Parathyroid adenoma (tissue), 2 donors: Measurements from ENCODE around the gene CARD9.

Experiments used
- H2AFZ ChIP-seq: fragments of 300-600 bp; sonication (generic); one replicate; pipeline ENCODE4 v1.7.0; 2017; ENCODE audit warnings: antibody characterized with exemption, mild to moderate bottlenecking
- H3K27ac ChIP-seq: fragments of 300-600 bp; sonication (generic); one replicate; pipeline ENCODE4 v1.7.0; 2017
- H3K27me3 ChIP-seq: fragments of 300-600 bp; sonication (generic); one replicate; pipeline ENCODE4 v1.7.0; 2017; ENCODE audit warnings: low read length; ENCODE audit not compliant: control insufficient read depth, insufficient read depth
- H3K36me3 ChIP-seq: fragments of 300-600 bp; sonication (generic); one replicate; pipeline ENCODE4 v1.7.0; 2017; ENCODE audit warnings: low read length; ENCODE audit not compliant: control insufficient read depth, insufficient read depth
- H3K4me1 ChIP-seq: fragments of 300-600 bp; sonication (generic); one replicate; pipeline ENCODE4 v1.7.0; 2017; ENCODE audit warnings: control low read depth
- H3K4me2 ChIP-seq: fragments of 300-600 bp; sonication (generic); one replicate; pipeline ENCODE4 v1.7.0; 2017; ENCODE audit warnings: low read length
- H3K4me3 ChIP-seq: fragments of 300-600 bp; sonication (generic); one replicate; pipeline ENCODE4 v1.7.0; 2017; ENCODE audit warnings: low read depth, low read length
- H3K79me2 ChIP-seq: fragments of 300-600 bp; sonication (generic); one replicate; pipeline ENCODE4 v1.7.0; 2017; ENCODE audit warnings: control low read depth
- H3K9ac ChIP-seq: fragments of 300-600 bp; sonication (generic); one replicate; pipeline ENCODE4 v1.7.0; 2017; ENCODE audit warnings: mild to moderate bottlenecking
- H3K9me3 ChIP-seq: fragments of 300-600 bp; sonication (generic); one replicate; pipeline ENCODE4 v1.7.0; 2017; ENCODE audit warnings: low read length; ENCODE audit not compliant: control insufficient read depth
- TF ChIP-seq, protein P1 (sequence below): fragments of 300-600 bp; sonication (generic); IDR thresholded peaks from one replicate; pipeline ENCODE4 v1.7.0; 2017; ENCODE audit warnings: antibody characterized with exemption, mild to moderate bottlenecking
- donor health status: primary hyperparathyroidism.

CARD9 gene

DNA sequence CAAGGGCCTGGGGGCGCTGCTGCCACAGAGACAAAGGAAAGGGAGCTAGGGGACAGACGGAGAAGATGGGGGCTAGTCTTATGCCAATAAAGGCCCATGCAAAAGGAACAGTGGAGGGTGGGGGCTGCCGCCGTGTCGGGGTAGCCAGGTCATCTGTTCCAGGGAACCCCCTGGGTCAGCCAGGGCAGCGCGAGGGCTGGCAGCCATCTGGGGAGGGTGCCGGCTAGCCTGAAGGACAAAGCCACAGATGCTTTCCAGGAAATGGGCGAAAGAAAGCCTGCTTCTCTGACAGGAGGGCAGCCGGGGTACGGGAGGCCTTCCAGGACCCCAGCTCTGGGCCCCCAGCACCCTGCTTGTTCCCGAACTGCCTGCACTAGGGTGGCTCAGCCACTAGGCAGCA lies 1.6 kb upstream of the CARD9 start:
- H3K4me1 ChIP-seq: peaks cover 7% of the 10 kb centered on the region
- no peak overlapping the region for H3K4me2 ChIP-seq
- H3K36me3 ChIP-seq: no peaks in the 10 kb centered on the region
- no peak overlapping the region for H3K4me3 ChIP-seq
- TF ChIP-seq, protein P1, sequence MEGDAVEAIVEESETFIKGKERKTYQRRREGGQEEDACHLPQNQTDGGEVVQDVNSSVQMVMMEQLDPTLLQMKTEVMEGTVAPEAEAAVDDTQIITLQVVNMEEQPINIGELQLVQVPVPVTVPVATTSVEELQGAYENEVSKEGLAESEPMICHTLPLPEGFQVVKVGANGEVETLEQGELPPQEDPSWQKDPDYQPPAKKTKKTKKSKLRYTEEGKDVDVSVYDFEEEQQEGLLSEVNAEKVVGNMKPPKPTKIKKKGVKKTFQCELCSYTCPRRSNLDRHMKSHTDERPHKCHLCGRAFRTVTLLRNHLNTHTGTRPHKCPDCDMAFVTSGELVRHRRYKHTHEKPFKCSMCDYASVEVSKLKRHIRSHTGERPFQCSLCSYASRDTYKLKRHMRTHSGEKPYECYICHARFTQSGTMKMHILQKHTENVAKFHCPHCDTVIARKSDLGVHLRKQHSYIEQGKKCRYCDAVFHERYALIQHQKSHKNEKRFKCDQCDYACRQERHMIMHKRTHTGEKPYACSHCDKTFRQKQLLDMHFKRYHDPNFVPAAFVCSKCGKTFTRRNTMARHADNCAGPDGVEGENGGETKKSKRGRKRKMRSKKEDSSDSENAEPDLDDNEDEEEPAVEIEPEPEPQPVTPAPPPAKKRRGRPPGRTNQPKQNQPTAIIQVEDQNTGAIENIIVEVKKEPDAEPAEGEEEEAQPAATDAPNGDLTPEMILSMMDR: no peak
- no peak overlapping the region for H2AFZ ChIP-seq
- H3K27me3 ChIP-seq: no peaks in the 10 kb centered on the region
- no peaks in the 10 kb centered on the region for H3K9me3 ChIP-seq
- H3K9ac ChIP-seq: no peak overlapping the region
- H3K79me2 ChIP-seq: no peaks in the 10 kb centered on the region
- no peak overlapping the region for H3K27ac ChIP-seq

DNA sequence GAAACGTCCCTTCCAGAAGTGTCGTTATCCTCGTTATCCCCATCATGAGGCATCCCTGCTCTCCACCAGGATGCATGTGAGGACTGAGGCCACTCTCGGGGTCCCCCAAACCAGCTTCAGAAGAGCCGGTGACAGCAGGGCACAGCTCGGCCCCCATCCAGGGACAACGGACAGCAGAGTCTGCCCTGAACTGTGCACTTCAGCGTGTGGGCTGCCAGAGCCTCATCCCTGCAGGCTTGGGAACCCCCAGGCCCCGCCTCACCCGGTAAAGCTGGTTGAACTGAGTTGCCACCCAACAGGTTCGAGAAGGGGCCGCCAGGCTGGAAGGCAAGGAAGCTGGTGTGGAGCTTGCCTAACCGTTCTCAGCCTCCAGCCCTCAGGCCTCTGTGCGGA lies 710 bp upstream of the CARD9 start:
- peaks cover 7% of the 10 kb centered on the region for H3K4me1 ChIP-seq
- TF ChIP-seq, protein P1: no peak

DNA sequence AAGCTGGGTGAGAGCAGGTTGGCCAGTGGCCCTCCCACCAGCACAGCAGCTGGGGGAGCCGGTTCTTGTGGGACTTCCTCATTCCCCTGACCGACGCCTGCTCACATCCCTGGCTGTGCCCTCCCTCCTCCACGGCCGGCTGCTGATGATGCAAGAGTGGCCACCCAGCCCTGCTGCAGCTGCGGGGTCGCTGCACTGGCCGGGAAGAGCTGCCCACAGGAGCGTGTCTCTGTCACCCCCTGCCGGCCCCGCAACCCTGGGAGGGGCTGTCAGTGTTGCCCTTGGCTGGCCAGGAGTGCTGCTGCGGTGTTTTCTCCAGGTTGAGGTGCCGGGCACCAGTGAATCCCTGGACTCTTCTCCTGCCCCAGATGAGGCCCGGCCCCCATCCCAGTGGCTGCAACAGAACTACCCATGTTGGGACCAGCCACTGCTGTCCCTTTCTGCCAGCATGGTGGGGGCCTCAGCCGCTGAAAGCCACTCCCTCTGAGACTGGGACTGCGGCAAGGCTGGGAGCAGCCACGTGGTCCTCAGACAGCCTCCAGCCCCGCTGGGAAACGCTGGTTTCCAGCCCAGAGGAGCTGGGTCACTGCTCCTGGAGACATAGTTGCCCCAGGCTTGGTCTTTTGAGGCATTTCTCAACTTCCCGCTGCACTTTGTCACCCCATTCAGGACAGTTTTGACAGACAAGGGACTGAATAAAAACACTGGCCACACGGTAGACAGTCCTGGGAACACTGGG lies 739 bp downstream of the CARD9 start:
- Histone ChIP-seq H3K27me3 (no peaks in the 10 kb centered on the region), H3K4me2 (no peak overlapping the region), H3K4me3 (no peak overlapping the region), H3K27ac (peak overlapping the region; percentile 36), H3K36me3 (no peaks in the 10 kb centered on the region), H2AFZ (no peak overlapping the region), H3K9me3 (no peaks in the 10 kb centered on the region), H3K9ac (no peak overlapping the region), H3K4me1 (peaks cover 7% of the 10 kb centered on the region), H3K79me2 (no peaks in the 10 kb centered on the region)
- TF ChIP-seq, protein P1: no peak

More for the DNA sequence above, 710 bp upstream of the CARD9 start:
- Histone ChIP-seq H3K4me2 (no peak overlapping the region), H3K9me3 (no peaks in the 10 kb centered on the region), H3K79me2 (no peaks in the 10 kb centered on the region), H3K9ac (no peak overlapping the region), H2AFZ (no peak overlapping the region), H3K27ac (no peak overlapping the region), H3K36me3 (no peaks in the 10 kb centered on the region), H3K27me3 (no peaks in the 10 kb centered on the region), H3K4me3 (no peak overlapping the region)

DNA sequence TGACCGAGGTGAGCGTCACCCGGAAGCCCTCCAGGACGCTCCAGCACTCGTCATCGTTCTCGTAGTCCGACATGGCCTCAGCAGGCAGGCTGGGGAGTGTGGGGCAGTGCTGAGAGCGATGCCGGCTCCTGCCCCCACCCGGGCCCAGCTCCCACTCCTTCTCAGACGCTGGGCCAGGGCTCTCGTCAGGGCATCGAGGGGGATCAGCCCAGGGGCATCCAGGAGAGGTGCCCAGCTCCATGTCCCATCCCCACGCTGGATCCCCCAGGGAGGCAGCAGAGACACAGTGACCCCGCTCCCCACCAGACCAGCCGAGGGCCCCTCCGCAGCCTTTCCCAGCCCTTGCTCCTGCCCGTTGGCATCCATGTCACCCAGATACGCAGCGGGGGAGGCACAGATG lies 1.5 kb downstream of the CARD9 start:
- Histone ChIP-seq H3K9me3 (no peaks in the 10 kb centered on the region), H3K9ac (no peak overlapping the region), H3K27me3 (no peaks in the 10 kb centered on the region), H3K4me1 (peaks cover 7% of the 10 kb centered on the region), H3K4me3 (no peak overlapping the region), H3K79me2 (no peaks in the 10 kb centered on the region), H2AFZ (no peak overlapping the region), H3K4me2 (no peak overlapping the region), H3K36me3 (no peaks in the 10 kb centered on the region), H3K27ac (peak overlapping the region; percentile 36)
- TF ChIP-seq, protein P1: no peak

DNA sequence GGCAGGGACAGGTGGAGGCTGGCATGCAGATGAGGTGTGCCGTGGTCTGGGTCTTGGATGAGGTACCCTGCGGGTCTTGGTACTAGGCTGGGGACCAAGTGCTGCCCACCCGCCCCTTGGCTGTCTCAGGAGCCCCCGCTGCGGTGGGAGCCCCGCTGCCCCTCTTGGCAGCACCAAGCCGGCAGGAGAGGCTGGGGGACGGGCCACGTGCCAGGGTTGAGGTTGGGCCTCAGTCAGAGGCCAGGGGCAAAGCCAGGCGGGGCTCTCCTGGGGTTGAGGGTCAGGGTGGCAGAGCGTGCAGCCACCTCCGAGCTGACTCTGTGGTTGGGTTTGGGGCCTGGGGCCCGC lies 2.0 kb downstream of the CARD9 start:
- no peak overlapping the region for H3K4me2 ChIP-seq
- no peak overlapping the region for H3K9ac ChIP-seq
- H3K36me3 ChIP-seq: no peaks in the 10 kb centered on the region
- H3K4me1 ChIP-seq: peaks cover 7% of the 10 kb centered on the region
- no peaks in the 10 kb centered on the region for H3K79me2 ChIP-seq
- H3K27me3 ChIP-seq: no peaks in the 10 kb centered on the region
- no peak overlapping the region for H2AFZ ChIP-seq
- H3K9me3 ChIP-seq: no peaks in the 10 kb centered on the region
- TF ChIP-seq, protein P1: no peak
- no peak overlapping the region for H3K4me3 ChIP-seq
- H3K27ac ChIP-seq: no peak overlapping the region
